Calu3 (cell line): ENCODE results near the gene CFAP299. TPM values are rescaled to one million over a fixed set of nuclear protein-coding genes. Genes with fewer than 3 reads are reported as not detected.

Source experiments
- BruUV-seq: library from RNA; stranded (reverse); fragments of 400-500 nt; replicated peaks from 2 replicates; lab custom pipeline; 2021; lab: Mats Ljungman, UMichigan
- CTCF ChIA-PET: fragments of 300-600 bp; sonication (Branson Sonifier 250); formaldehyde crosslinking; loops from one replicate; lab custom pipeline; 2022; ENCODE audit warnings: antibody characterized with exemption; lab: Charles Lee
- DNase-seq: peaks from one replicate; pipeline ENCODE4 v3.0.0; 2022
- H3K27ac Mint-ChIP-seq: one replicate; pipeline ENCODE4 v1.8.0; 2022; ENCODE audit warnings: mixed read lengths; ENCODE audit not compliant: unreplicated experiment
- H3K27me3 Mint-ChIP-seq: one replicate; pipeline ENCODE4 v1.8.0; 2022; ENCODE audit warnings: mixed read lengths; ENCODE audit not compliant: unreplicated experiment
- H3K36me3 Mint-ChIP-seq: one replicate; pipeline ENCODE4 v1.8.0; 2022; ENCODE audit warnings: mild to moderate bottlenecking, moderate library complexity, mixed read lengths; ENCODE audit not compliant: insufficient read depth, unreplicated experiment
- H3K4me1 Mint-ChIP-seq: one replicate; pipeline ENCODE4 v1.8.0; 2022; ENCODE audit warnings: mild to moderate bottlenecking, low read depth, mixed read lengths; ENCODE audit not compliant: unreplicated experiment
- H3K4me3 Mint-ChIP-seq: one replicate; pipeline ENCODE4 v1.8.0; 2022; ENCODE audit warnings: mild to moderate bottlenecking, low read depth, moderate library complexity, mixed read lengths; ENCODE audit not compliant: unreplicated experiment
- H3K9me3 Mint-ChIP-seq: one replicate; pipeline ENCODE4 v1.8.0; 2022; ENCODE audit warnings: low read depth, mixed read lengths; ENCODE audit not compliant: unreplicated experiment
- CTCF ChIP-seq: fragments of 200-600 bp; IDR thresholded peaks from one replicate; pipeline ENCODE4 v1.8.0; 2022; ENCODE audit warnings: antibody characterized with exemption; ENCODE audit not compliant: unreplicated experiment
- intact Hi-C: fragments of 100-400 bp; cut with micrococcal nuclease; formaldehyde crosslinking; loops from one replicate; pipeline ENCODE4 v1.10.0; 2022; ENCODE audit not compliant: unreplicated experiment
- total RNA-seq: library from RNA; stranded (reverse); gene quantifications from 2 replicates; pipeline ENCODE4 v1.2.3, GENCODE V29; 2022

The CFAP299 gene
- total RNA-seq, 1 experiment from 2014 or later, result not detected

GRCh38 chr4:80387390-80388283 lies 52.1 kb downstream of the CFAP299 start:
- H3K27me3 Mint-ChIP-seq, result no peaks in the 10 kb centered on the region
- no peak for TF ChIP-seq CTCF
- DNase-seq, result no peak
- H3K36me3 Mint-ChIP-seq, result no peaks in the 10 kb centered on the region
- no peak overlapping the region for H3K27ac Mint-ChIP-seq
- H3K4me1 Mint-ChIP-seq, result no peaks in the 10 kb centered on the region
- no peak overlapping the region for H3K4me3 Mint-ChIP-seq
- no peaks in the 10 kb centered on the region for H3K9me3 Mint-ChIP-seq
- BruUV-seq, result no TSS peak
- intact Hi-C loops, result no loop called here
- CTCF ChIA-PET, result no interaction called here

GRCh38 chr4:80388284-80388607 lies 52.7 kb downstream of the CFAP299 start:
- no peaks in the 10 kb centered on the region for H3K9me3 Mint-ChIP-seq
- intact Hi-C loops, result no loop called here
- TF ChIP-seq CTCF, result no peak
- H3K36me3 Mint-ChIP-seq, result no peaks in the 10 kb centered on the region
- CTCF ChIA-PET, result no interaction called here
- H3K27me3 Mint-ChIP-seq, result no peaks in the 10 kb centered on the region
- no peak overlapping the region for H3K27ac Mint-ChIP-seq
- no peak for DNase-seq
- no TSS peak for BruUV-seq
- H3K4me1 Mint-ChIP-seq, result no peaks in the 10 kb centered on the region
- no peak overlapping the region for H3K4me3 Mint-ChIP-seq

GRCh38 chr4:80390178-80390577 lies 54.6 kb downstream of the CFAP299 start:
- CTCF ChIA-PET, result no interaction called here
- Mint-ChIP-seq H3K27me3 (no peaks in the 10 kb centered on the region), H3K4me1 (no peaks in the 10 kb centered on the region), H3K27ac (no peak overlapping the region), H3K36me3 (no peaks in the 10 kb centered on the region), H3K9me3 (no peaks in the 10 kb centered on the region), H3K4me3 (no peak overlapping the region)
- no peak for TF ChIP-seq CTCF
- BruUV-seq, result no TSS peak
- DNase-seq, result no peak
- intact Hi-C loops, result no loop called here

- no peaks in the 10 kb centered on the region for H3K36me3 Mint-ChIP-seq
- H3K27me3 Mint-ChIP-seq, result no peaks in the 10 kb centered on the region
- no peak for DNase-seq
- H3K27ac Mint-ChIP-seq, result no peak overlapping the region
- no peak overlapping the region for H3K4me3 Mint-ChIP-seq
- H3K9me3 Mint-ChIP-seq, result peaks cover 2% of the 10 kb centered on the region
- BruUV-seq, result no TSS peak
- CTCF ChIA-PET, result no interaction called here
- H3K4me1 Mint-ChIP-seq, result no peaks in the 10 kb centered on the region
- intact Hi-C loops, result no loop called here
- no peak for TF ChIP-seq CTCF
These were observed 57.9 kb downstream of the CFAP299 start for GRCh38 chr4:80393246-80393969.
